Upper lobe of right lung (tissue), 1 donor: Measurements from ENCODE around the gene FRZB. TPM values are rescaled to one million over a fixed set of nuclear protein-coding genes. Genes with fewer than 3 reads are reported as not detected.

Experiments used
- ATAC-seq: fragments of 200-7000 bp; cut with Tn5 transposase; one replicate; pipeline ENCODE4 v1.9.1; 2020; ENCODE audit warnings: mild to moderate bottlenecking, moderate library complexity
- DNase-seq: peaks from one replicate; pipeline ENCODE4 v3.0.0-alpha.2; 2020
- H3K27ac ChIP-seq: fragments of 200-600 bp; one replicate; pipeline ENCODE4 v1.8.0; 2022
- H3K27me3 ChIP-seq: fragments of 200-600 bp; one replicate; pipeline ENCODE4 v1.8.0; 2022; ENCODE audit warnings: mild to moderate bottlenecking
- H3K36me3 ChIP-seq: fragments of 200-600 bp; one replicate; pipeline ENCODE4 v1.8.0; 2022
- H3K4me1 ChIP-seq: fragments of 200-600 bp; one replicate; pipeline ENCODE4 v1.8.0; 2022
- H3K4me3 ChIP-seq: fragments of 200-600 bp; one replicate; pipeline ENCODE4 v1.8.0; 2022; ENCODE audit warnings: mild to moderate bottlenecking
- H3K9me3 ChIP-seq: fragments of 200-600 bp; one replicate; pipeline ENCODE4 v1.8.0; 2022
- intact Hi-C: fragments of 100-400 bp; cut with DNase I; formaldehyde crosslinking; loops from one replicate; pipeline ENCODE4 v1.11.0; 2022
- total RNA-seq: library from RNA; stranded (reverse); fragmentation: NEBNext Ultra II Directional; extraction: Animal tissue kit (Norgen Biotek cat#: 25700); gene quantifications from one replicate; pipeline ENCODE4 v1.2.1, GENCODE V29; 2021
- TF ChIP-seq, protein P1 (sequence below): fragments of 200-600 bp; IDR thresholded peaks from one replicate; pipeline ENCODE4 v1.8.0; 2022; ENCODE audit warnings: antibody characterized with exemption
- donor health status: DM: no; HTN: yes; CAD: no; lungs with severe emphysema.

FRZB gene
- total RNA-seq, 1 donor from 2014 or later = 14.0 TPM

DNA sequence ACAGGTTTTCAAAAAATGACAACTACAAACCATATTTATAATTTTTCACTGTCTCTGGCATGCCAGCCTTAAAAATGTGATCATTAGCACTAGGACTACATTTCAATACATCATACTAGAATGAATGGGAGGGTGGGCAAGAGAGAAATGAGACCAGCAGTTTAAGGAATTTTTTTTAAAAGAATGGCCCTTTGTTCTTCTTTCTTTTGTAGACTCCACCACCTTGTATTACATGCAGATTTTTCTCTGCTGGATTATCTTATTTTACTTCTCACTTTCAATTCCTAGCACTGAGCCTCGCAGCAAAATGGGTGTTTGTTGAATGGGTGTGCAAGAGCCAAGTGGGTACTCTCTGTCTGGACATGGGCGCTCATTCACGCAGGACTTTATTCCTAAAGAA is 39.9 kb downstream of the FRZB start:
- H3K9me3 ChIP-seq = no peaks in the 10 kb centered on the region
- H3K4me3 ChIP-seq = no peak overlapping the region
- TF ChIP-seq, protein P1, sequence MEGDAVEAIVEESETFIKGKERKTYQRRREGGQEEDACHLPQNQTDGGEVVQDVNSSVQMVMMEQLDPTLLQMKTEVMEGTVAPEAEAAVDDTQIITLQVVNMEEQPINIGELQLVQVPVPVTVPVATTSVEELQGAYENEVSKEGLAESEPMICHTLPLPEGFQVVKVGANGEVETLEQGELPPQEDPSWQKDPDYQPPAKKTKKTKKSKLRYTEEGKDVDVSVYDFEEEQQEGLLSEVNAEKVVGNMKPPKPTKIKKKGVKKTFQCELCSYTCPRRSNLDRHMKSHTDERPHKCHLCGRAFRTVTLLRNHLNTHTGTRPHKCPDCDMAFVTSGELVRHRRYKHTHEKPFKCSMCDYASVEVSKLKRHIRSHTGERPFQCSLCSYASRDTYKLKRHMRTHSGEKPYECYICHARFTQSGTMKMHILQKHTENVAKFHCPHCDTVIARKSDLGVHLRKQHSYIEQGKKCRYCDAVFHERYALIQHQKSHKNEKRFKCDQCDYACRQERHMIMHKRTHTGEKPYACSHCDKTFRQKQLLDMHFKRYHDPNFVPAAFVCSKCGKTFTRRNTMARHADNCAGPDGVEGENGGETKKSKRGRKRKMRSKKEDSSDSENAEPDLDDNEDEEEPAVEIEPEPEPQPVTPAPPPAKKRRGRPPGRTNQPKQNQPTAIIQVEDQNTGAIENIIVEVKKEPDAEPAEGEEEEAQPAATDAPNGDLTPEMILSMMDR = no peak
- no peaks in the 10 kb centered on the region for H3K4me1 ChIP-seq
- H3K36me3 ChIP-seq = no peaks in the 10 kb centered on the region
- intact Hi-C loops = no loop called here
- H3K27me3 ChIP-seq = no peaks in the 10 kb centered on the region
- ATAC-seq = no peak
- DNase-seq = no peak
- H3K27ac ChIP-seq = no peak overlapping the region

DNA sequence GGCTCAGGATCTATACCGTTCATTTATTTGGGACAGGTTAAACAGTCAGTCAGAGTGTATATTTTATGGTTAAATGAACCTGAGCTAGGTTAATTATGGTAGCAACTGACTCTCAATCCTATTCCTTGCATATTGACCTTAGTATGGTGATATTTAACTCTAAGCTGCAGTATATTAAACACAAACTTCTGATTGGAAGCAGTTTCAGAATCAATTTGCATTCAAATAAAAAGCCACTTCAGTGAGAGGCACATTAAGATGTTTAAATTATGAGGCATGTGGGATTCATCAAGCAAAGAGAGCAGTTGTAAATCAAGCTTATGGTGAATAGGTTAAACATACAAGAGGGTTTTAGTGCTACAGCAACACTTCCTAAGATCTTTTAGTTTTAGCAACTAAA is 40.4 kb downstream of the FRZB start:
- Histone ChIP-seq H3K4me1 (no peaks in the 10 kb centered on the region), H3K4me3 (no peak overlapping the region), H3K36me3 (no peaks in the 10 kb centered on the region), H3K9me3 (no peaks in the 10 kb centered on the region), H3K27ac (no peak overlapping the region), H3K27me3 (no peaks in the 10 kb centered on the region)
- intact Hi-C loops = no loop called here
- ATAC-seq (no peak), DNase-seq (no peak)
- TF ChIP-seq, protein P1 = no peak

DNA sequence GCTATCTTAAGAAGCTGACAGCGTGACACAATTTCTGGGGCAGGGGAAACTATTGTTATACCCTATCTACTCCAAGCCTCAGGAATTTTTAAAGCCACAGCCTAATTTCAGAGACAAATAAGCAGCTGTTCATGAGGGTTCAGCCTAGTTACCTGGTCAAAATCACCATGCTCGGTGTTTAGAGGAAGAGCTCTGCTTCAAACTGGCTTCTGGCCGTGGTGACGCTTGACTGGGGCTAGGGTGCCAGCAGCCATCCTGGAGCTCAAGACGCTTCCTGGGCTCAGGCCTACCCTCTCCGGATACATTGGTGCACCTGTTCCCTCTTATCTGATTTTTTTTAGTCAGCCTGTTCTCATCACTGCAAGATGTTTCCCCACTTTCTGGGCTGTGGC is 41.7 kb downstream of the FRZB start:
- ATAC-seq (no peak), DNase-seq (no peak)
- Histone ChIP-seq H3K4me1 (no peaks in the 10 kb centered on the region), H3K27ac (no peak overlapping the region), H3K9me3 (no peaks in the 10 kb centered on the region), H3K36me3 (no peaks in the 10 kb centered on the region), H3K4me3 (no peak overlapping the region), H3K27me3 (no peaks in the 10 kb centered on the region)
- TF ChIP-seq, protein P1 = no peak
- intact Hi-C loops = no loop called here

DNA sequence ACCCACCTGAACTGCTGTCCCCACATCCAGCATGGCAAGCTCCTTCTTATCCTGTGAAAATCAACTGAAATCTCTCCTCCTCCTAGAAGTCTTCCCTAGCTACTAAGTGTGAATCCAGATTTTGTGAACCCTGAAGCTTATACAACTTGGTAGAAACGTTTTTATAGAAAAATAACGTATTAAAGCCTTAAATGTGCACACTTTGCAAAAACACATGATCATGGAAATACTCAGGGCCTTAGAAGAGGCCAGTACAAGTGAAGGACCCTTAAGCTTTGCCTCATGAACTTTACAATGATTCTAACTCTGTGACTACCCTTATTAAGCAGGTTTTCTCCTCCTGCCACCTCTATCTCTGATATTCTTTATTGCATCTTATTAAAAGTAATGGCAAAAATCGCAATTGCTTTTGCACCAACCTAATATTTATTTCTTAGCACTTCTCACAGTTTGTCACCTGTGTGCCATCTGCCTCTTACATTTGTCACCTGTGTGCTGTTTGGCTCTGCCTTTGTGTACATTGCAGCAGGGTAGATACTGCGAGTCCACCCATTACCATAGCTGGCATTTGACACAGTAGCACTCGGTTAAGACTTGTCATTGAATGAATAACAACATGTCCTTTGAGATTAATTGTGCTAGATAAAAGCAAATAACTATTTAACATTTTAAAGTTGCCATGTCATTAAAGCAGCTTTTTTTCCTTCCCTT is 42.2 kb downstream of the FRZB start:
- H3K4me1 ChIP-seq = no peaks in the 10 kb centered on the region
- no peaks in the 10 kb centered on the region for H3K27me3 ChIP-seq
- no peaks in the 10 kb centered on the region for H3K9me3 ChIP-seq
- no peak overlapping the region for H3K4me3 ChIP-seq
- intact Hi-C loops = no loop called here
- H3K36me3 ChIP-seq = no peaks in the 10 kb centered on the region
- TF ChIP-seq, protein P1 = no peak
- ATAC-seq = no peak
- no peak overlapping the region for H3K27ac ChIP-seq
- DNase-seq = no peak

DNA sequence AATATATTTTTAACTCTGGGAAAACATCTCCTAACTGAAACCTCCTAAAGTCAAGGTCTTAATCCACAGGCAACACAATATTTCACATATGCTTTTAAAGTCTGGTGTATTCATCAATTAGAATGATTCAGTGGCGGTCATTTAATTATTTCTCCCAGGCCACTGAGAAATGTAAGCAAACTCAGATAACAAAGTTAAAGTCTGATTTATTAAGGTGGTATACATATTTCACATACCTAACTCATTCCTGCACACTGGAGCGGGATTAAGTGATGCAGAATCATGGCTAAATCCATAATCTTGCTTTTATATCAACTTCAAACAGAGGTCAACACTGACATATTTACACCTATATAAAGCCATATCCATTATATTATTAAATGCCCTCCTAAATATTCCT is 43.7 kb downstream of the FRZB start:
- intact Hi-C loops = no loop called here
- DNase-seq (no peak), ATAC-seq (no peak)
- Histone ChIP-seq H3K27ac (no peak overlapping the region), H3K4me3 (no peak overlapping the region), H3K4me1 (no peaks in the 10 kb centered on the region), H3K9me3 (no peaks in the 10 kb centered on the region), H3K36me3 (no peaks in the 10 kb centered on the region), H3K27me3 (no peaks in the 10 kb centered on the region)
- TF ChIP-seq, protein P1 = no peak

DNA sequence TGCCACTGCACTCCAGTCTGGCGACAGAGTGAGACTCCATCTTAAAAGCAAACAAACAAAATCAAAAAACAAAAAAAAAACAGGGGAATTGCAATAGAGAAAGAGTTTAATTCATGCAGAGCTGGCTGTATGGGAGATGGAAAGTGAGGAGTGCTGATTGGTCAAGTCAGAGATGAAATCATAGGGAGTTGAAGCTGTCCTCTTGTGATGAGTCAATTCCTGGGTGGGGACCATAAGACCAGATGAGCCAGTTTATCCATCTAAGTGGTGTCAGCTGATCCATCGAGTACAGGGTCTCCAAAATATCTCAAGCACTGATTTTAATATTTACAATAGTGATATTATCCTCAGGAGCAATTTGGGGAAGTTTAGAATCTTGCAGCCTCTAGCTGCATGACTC is 45.3 kb downstream of the FRZB start:
- no peaks in the 10 kb centered on the region for H3K9me3 ChIP-seq
- no peaks in the 10 kb centered on the region for H3K27me3 ChIP-seq
- ATAC-seq (no peak), DNase-seq (no peak)
- no peak overlapping the region for H3K27ac ChIP-seq
- intact Hi-C loops = no loop called here
- TF ChIP-seq, protein P1 = no peak
- H3K4me3 ChIP-seq = no peak overlapping the region
- H3K4me1 ChIP-seq = no peaks in the 10 kb centered on the region
- H3K36me3 ChIP-seq = no peaks in the 10 kb centered on the region
